ENCODE measurements around the gene ADGRA1.

ADGRA1 gene

GRCh38 chr10:133113146-133113830, 25.6 kb downstream of the ADGRA1 start:
- DNase-seq = no peak
- TF ChIP-seq GATA1 (IDR thresholded peaks at IDR 0.05; ENCODE audit: low read depth, low read length) (no peak), POLR2A (IDR thresholded peaks at IDR 0.05; ENCODE audit: low read length) (no peak)

GRCh38 chr10:133113847-133114246, 26.1 kb downstream of the ADGRA1 start:
- DNase-seq = no peak
- TF ChIP-seq POLR2A (IDR thresholded peaks at IDR 0.05; ENCODE audit: low read length) (no peak), GATA1 (IDR thresholded peaks at IDR 0.05; ENCODE audit: low read depth, low read length) (no peak)

- no peak for DNase-seq
- TF ChIP-seq GATA1 (IDR thresholded peaks at IDR 0.05; ENCODE audit: low read depth, low read length) (no peak), POLR2A (IDR thresholded peaks at IDR 0.05; ENCODE audit: low read length) (no peak)
Measured at GRCh38 chr10:133114251-133114650, 26.5 kb downstream of the ADGRA1 start.

- TF ChIP-seq GATA1 (IDR thresholded peaks at IDR 0.05; ENCODE audit: low read depth, low read length) = no peak
- TF ChIP-seq POLR2A (IDR thresholded peaks at IDR 0.05; ENCODE audit: low read length) = no peak
- DNase-seq = no peak
Measured at GRCh38 chr10:133114726-133115452, 27.2 kb downstream of the ADGRA1 start.

- no peak for DNase-seq
- TF ChIP-seq GATA1 (IDR thresholded peaks at IDR 0.05; ENCODE audit: low read depth, low read length) = no peak
- no peak for TF ChIP-seq POLR2A (IDR thresholded peaks at IDR 0.05; ENCODE audit: low read length)
Measured at GRCh38 chr10:133115453-133115842, 27.7 kb downstream of the ADGRA1 start.

- DNase-seq = no peak
- TF ChIP-seq GATA1 (IDR thresholded peaks at IDR 0.05; ENCODE audit: low read depth, low read length) = no peak
- TF ChIP-seq POLR2A (IDR thresholded peaks at IDR 0.05; ENCODE audit: low read length) = no peak
Measured at GRCh38 chr10:133115976-133116375, 28.3 kb downstream of the ADGRA1 start.

- TF ChIP-seq POLR2A (IDR thresholded peaks at IDR 0.05; ENCODE audit: low read length) (no peak), GATA1 (IDR thresholded peaks at IDR 0.05; ENCODE audit: low read depth, low read length) (no peak)
- no peak for DNase-seq
Measured at GRCh38 chr10:133116455-133116854, 28.7 kb downstream of the ADGRA1 start.

GRCh38 chr10:133117036-133117687, 29.4 kb downstream of the ADGRA1 start:
- no peak for DNase-seq
- no peak for TF ChIP-seq POLR2A (IDR thresholded peaks at IDR 0.05; ENCODE audit: low read length)
- no peak for TF ChIP-seq GATA1 (IDR thresholded peaks at IDR 0.05; ENCODE audit: low read depth, low read length)

GRCh38 chr10:133117688-133118071, 30.0 kb downstream of the ADGRA1 start:
- no peak for TF ChIP-seq GATA1 (IDR thresholded peaks at IDR 0.05; ENCODE audit: low read depth, low read length)
- TF ChIP-seq POLR2A (IDR thresholded peaks at IDR 0.05; ENCODE audit: low read length) = no peak
- no peak for DNase-seq

GRCh38 chr10:133121479-133121878, 33.8 kb downstream of the ADGRA1 start:
- TF ChIP-seq POLR2A (IDR thresholded peaks at IDR 0.05; ENCODE audit: low read length) = no peak
- no peak for TF ChIP-seq GATA1 (IDR thresholded peaks at IDR 0.05; ENCODE audit: low read depth, low read length)
- DNase-seq = no peak

GRCh38 chr10:133122171-133122935, 34.6 kb downstream of the ADGRA1 start:
- TF ChIP-seq GATA1 (IDR thresholded peaks at IDR 0.05; ENCODE audit: low read depth, low read length) (no peak), POLR2A (IDR thresholded peaks at IDR 0.05; ENCODE audit: low read length) (no peak)
- no peak for DNase-seq

- no peak for DNase-seq
- no peak for TF ChIP-seq GATA1 (IDR thresholded peaks at IDR 0.05; ENCODE audit: low read depth, low read length)
- no peak for TF ChIP-seq POLR2A (IDR thresholded peaks at IDR 0.05; ENCODE audit: low read length)
Measured at GRCh38 chr10:133123050-133123745, 35.5 kb downstream of the ADGRA1 start.

GRCh38 chr10:133123746-133124356, 36.1 kb downstream of the ADGRA1 start:
- no peak for DNase-seq

More at GRCh38 chr10:133123746-133124356, 36.1 kb downstream of the ADGRA1 start:
- TF ChIP-seq GATA1 (IDR thresholded peaks at IDR 0.05; ENCODE audit: low read depth, low read length) = no peak
- no peak for TF ChIP-seq POLR2A (IDR thresholded peaks at IDR 0.05; ENCODE audit: low read length)
